A172 (cell line): ENCODE results near the gene SPATA18. TPM values are rescaled to one million over a fixed set of nuclear protein-coding genes. Genes with fewer than 3 reads are reported as not detected.
A peak's percentile ranks its signal among the peaks of the same experiment; 100 is the strongest.
"Not testable (repeated sequence)": the region's sequence is repeated elsewhere in the genome, so short reads cannot be mapped to it uniquely, and the experiment has no call there.

Source experiments
- DNase-seq: peaks from one replicate; pipeline ENCODE4 v3.0.0-alpha.2; 2015; ENCODE audit warnings: low spot score
- total RNA-seq: library from RNA; depleted of rRNA; stranded (reverse); fragments of >200 nt; shearing (Covaris generic); gene quantifications from 2 replicates; pipeline ENCODE4 v1.2.3, GENCODE V29; 2014

SPATA18 gene
- total RNA-seq, 1 experiment from 2014 or later, result not detected

DNA sequence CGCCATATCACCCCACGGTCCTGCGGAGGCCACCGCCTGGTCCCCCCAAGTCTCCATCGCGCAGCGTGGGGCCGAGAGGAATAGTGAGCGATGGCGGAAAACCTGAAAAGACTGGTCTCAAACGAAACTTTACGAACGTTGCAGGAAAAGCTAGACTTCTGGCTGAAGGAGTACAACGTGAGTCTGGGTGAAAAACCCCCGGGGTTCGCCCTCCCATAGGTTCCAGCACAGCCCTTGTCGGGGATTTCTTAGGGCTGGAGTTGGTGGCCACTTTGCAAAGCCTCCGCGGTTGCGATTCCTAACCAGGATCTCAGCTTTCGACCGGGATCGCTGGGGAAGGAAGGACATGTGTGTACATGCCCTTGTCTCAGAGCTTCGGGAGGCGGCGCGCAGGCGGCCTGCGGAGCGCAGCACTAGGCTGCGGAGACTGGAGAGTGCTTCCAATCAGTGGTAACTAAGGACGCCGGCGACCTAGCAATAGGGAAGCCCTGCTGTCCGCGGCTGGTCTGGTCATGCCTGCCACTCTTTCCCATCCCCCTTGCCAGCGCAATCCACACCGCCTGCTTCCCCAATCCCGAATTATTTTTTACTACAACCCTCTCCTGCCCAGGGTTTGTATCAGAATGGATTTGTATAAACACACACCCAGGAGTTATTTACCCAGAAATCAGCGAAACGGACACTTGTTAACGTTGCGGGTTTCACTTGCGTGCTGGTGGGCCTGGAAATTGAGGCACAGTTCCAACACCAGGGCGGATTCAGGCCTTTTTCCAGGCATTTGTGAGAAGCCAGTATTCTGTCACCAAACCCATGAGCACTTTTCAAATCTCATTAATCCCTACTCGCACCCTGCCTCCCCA is 741 bp downstream of the SPATA18 start:
- DNase-seq, result no peak

DNA sequence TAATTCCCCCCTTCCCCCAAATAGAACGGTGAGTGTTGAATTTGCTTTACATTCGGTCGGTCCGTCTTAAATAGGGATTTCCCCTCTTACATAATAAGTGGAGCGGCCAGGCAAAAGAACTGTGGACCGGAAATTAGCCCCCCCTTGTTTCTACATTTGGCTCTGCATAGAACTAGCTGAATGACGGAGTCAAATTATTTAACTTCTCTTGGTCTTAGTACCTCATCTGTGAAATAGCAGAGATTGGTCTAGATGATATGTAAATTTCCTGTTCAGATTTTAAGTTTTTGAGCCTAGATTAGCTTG is 1.3 kb downstream of the SPATA18 start:
- no peak for DNase-seq

DNA sequence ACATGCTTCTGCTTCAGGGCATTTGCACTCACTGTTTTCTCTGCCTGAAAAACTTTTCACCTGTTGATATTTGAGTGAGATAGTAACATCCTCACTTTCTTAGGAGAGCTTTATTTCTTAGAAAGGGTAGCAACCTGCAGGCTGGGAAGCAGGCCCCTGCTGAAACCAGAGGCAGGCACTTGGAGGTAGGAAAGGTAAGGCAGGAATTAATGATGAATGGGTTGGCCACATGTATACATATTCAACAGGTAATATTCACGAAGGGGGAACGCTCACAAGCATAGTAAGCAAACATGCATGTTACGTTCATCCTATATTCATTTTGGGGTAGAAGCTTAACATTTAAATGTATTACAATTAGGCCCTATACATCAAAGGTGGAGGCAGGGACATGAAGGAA is 3.1 kb downstream of the SPATA18 start:
- DNase-seq, result no peak

DNA sequence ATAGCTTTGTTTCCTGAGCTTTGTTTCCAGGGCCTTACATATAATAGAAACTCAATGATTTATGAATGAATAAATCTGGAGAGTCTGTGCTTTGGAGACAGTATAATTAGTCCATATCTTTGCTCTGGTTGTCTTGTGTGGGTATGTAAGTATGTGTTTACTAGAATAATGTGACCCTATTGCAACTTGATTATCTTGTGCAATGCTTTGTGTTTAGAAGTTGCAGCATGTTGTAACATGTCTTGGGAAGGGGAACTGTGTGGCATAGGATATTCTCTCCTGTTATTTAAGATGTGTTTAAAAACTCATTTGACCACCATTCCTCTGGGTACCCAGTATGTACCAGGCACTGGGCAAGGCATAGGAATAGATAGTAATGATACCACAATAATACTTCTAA is 6.1 kb downstream of the SPATA18 start:
- DNase-seq, result no peak

DNA sequence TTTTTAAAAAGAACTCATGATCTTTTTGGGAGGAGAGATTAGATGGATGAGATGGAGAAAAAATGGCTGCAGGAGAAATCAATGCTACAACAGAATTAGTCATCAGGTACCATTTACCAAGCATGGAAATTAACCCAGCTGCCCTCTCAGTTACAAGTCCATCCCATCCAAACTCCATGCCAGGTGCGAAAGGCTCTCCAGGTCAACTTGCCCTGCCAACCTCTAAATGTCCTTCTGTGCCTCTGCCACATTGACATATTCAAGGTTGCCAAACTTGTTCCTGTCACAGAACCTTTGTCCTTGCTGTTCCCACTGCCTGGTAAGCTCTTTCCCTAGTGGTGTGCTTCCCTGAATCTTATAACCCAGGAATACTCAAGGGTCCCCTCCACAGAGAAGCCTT is 7.2 kb downstream of the SPATA18 start:
- DNase-seq, result no peak

DNA sequence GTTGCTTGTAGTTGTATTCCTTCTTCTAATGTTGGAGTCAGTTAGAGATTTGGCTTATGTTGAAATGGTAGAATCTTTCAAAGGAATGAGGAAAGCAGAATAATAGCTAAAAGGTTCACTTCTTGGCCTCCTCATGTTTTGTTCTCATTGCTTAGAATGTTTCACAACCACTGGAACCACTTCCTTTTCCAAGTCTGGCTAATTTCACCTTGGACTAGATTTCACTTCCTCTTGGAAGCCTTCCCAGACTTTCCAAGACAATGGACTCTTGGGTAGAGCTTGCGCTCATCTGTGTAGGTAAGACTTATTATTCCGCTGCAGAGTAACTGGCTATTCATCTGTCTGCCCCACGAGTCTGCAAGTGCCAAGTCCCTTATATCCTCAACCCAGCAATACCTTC is 8.3 kb downstream of the SPATA18 start:
- peak; percentile 16 for DNase-seq

DNA sequence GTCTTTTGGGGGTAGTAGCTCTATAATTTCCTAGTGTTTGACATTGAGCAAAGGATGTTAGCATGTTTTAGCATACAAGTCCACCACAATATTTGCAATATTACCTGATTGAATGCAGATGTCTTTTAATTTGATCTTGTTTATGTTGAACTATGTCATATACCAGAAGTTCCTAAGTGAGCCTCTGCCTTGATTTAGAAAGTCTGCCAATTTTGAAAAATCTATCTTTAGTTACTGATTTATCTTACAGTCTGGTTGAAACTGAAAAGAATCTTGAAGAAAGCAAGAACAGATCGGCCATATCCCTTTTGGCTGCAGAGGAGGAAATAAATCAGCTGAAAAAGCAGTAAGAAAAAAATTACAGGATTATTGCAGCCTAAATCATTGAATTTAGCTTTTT is 18.5 kb downstream of the SPATA18 start:
- no peak for DNase-seq

DNA sequence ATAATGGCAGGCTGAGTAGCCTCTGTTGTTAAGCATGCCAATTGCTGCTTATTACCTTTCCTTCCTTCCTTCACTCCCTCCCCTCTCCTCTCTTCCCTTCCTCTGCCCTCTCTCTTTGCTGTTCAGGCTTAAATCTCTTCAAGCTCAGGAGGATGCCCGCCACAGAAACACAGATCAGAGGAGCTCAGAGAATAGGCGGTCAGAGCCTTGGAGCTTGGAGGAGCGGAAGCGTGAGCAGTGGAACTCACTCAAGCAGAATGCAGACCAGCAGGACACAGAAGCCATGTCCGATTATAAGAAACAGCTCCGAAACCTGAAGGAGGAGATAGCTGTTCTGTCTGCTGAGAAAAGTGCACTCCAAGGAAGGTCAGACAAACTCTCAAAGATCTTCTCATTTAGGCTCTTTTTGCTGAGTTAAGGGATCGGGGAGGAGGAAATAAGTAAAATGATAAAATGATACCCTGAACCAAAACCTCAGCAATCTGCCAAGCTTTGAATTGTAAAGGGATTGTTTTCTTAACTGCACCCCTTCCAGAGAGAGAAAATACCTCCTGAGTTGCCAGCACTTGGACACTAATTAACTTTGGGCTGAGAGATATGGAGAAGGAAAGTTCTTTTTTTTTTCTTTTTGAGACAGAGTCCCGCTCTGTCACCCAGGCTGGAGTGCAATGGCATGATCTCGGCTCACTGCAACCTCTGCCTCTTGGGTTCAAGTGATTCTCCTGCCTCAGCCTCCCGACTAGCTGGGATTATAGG is 20.9 kb downstream of the SPATA18 start:
- no peak for DNase-seq

DNA sequence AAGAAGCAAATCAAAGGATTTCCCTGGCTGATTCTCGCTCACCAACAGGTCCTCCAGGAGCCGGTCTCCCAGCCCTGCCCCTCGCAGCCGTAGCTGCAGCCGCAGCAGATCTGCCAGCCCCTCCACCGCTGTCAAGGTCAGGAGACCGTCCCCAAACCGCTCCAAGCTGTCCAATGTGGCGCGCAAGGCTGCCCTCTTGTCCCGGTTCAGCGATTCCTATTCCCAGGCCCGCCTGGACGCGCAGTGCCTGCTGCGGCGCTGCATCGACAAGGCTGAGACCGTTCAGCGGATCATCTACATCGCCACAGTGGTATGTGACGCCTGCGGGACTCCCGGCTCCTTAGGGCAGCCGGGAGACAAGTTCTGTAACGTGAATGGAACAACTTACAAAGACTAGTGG is 25.6 kb downstream of the SPATA18 start:
- no peak for DNase-seq

DNA sequence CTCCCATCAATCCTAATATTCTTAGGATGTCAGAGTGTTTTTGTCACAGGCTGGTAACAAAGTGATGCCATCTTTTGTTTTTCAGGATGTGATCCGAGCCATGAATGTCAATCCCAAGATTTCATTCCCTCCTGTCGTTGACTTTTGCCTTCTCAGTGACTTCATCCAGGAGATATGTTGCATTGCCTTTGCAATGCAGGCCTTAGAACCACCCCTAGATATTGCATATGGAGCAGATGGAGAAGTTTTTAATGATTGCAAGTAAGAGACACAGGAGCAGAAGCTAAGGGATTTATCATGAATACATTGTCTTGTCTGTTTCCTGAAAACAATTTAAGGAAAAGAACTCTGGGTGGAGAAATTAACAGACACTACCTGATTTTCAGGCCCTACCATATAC is 28.6 kb downstream of the SPATA18 start:
- no peak for DNase-seq

DNA sequence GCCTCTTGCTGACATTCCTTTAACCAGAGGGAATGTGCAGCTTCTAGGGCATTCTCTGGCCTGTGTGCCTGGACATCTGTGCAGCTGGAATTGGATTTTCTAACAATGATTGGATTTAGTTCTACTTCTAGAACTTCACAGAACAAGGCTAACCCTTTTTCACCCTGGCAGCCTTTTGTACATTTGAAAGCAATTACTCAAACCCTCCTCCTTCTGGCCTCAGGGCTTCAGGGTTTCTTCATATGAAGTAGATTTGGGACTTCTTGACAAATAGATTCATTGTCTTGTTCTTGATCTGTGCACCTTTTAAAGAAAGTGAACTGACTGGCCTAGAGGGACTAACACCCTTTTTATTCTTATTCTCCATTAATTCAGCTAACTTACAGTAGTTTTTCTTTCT is 30.1 kb downstream of the SPATA18 start:
- no peak for DNase-seq

DNA sequence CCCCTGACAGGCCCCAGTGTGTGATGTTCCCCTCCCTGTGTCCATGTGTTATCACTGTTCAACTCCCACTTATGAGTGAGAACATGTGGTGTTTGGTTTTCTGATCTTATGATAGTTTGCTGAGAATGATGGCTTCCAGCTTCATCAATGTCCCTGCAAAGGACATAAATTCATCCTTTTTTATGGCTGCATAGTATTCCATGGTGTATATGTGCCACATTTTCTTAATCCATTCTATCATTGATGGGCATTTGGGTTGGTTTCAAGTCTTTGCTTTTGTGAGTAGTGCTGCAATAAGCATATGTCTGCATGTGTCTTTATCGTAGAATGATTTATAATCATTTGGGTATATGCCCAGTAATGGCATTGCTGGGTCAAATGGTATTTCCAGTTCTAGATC is 35.3 kb downstream of the SPATA18 start:
- not testable (repeated sequence) for DNase-seq

DNA sequence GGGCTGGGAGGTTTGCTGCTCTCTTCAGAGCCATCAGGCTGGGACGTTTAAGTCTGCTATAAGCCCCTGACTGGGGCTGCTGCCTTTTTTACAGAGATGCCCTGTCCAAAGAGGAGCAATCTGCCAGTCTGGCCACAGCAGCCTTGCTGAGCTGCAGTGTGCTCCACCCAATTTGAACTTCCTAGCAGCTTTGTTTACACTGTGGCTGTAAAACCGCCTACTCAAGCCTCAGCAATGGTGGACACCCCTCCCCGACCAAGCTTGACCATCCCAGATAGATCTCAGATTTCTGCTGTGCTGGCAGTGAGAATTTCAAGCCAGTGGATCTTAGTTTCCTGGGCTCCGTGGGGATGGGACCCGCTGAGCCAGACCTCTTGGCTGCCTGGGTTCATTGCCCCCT is 40.7 kb downstream of the SPATA18 start:
- no peak for DNase-seq

DNA sequence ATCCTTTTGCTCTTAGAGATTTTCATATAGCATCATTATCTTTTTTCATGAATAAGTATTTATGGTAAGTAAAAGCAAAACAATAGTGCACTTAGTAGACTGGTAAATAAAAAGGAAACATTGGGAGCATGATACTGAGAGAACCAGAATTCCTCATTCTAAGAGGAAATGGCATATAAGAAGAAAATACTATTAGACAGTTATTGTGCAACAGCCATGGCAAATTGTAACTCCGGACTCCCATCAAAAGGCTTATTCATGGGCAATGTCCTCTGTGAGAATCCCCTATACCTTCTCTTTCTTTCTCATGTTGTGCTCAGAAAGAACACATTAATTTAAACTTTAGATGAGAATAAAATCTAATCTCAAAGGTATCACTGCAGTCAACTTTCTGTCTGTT is 42.4 kb downstream of the SPATA18 start:
- DNase-seq, result no peak

DNA sequence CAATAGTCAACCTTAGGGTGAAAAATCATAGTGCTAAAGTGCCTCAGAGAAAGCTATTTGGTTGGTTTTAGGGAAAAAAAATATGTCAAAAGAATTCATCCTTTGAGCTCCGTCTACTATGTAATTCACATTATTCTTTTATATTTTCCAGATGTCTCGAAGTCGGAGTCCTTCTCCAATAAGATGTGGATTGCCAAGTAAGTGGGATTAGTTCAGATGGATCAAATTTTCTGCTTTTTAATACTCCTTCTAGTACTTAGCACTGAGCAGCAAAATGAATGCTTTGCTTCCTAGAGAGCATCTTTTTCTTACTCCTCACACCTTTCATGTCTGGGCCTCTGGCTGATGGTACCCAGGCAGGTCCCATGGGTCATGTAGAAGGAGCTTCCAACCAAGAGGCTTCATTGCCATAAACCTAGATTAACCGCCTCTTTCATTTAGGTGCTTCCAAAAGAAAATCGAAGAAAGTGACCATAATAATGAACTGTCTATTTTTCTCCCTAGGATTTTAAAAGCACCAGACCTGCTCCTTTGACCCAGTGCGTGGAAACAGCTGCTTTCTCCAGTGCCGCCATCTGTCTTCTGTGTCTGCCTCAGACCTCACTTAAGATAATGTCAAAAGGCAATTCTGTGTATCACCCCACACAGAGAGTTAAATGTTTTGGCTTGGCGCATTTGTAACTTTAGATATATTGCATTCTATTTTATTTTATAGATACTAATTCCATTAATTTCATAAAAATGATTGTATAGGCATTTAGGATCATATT is 43.5 kb downstream of the SPATA18 start:
- DNase-seq, result no peak

DNA sequence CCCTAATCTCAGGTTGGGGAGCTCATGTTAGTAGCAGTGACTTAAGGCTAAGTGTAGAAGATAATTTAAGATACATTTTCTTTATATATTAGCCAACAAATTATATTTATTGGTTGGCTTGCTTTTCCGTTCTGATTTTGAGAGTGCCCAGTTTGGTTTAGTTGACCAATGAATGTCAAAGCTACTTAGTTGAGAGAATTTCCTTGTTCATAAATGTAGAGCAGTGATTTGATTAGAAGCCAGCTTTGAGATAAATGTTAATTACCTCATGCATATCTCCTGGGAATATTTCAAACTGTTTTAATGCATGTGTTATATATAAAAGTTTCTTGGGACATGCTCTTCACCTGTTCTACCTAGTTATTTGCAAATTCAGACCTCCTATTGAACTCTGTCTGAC is 44.3 kb downstream of the SPATA18 start:
- DNase-seq, result no peak

DNA sequence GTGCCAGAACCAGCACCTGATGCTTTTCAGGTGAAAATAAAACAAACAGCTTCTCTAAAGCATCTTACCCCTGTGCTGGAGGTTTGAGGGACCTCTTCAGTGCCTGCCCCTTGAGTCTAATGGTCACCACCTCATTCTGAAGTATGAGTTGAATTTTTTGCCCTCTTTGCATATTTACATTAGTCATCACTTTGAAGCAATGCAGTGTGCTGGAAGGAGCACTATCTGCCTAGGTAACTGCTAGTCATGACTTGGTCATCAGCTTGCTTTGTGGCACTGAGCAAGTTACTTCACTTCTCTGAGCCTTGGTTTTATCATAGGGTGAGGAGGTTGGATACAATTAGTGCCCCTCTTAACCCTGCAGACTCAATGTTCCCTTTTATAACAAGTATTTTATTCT is 44.9 kb downstream of the SPATA18 start:
- no peak for DNase-seq

DNA sequence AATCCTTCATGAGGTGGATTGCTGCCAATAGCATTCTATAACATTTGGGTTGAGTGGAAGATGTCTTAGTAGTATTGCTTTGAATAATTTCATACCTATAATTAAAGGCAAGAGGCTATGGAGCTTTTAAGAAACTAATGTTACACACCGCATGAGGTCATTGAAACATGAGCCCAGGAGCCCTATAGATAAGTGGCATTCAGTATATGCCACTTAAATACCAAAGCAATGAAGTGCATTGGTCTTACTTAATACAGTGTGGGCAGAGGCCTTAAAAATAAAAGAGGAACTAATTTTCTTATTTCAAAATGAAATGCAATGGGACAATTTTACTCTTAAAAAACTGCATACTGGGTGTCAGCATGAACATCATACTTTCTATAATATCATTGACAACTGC is 47.5 kb downstream of the SPATA18 start:
- DNase-seq, result no peak

DNA sequence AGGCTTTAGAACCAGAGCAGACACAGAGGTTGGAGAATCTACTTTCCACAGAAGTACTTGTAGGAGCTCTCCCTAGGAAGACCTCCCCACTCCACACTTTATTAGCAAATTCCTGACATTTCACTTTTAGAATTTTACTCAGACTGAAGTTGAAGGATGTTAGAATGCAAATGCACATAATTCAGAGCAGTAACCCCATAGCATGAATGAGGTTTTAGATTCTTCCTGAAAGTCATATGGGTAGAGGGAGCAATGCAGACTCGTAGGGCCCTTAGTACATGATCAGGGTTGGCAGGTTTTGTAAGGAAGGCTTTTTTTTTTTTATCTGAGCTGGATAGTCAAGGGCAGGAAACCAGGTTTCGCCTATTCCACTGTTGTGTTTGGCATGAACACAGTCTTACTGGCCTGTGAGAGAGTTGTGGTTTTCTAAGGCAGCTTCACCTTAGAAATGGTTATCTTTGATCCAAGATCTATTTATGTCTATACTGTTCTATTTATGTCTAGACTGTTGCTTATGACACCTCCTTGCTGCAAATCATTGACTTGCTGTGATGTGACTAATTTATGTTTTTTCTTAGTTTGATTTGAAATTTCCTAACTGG is 48.9 kb downstream of the SPATA18 start:
- DNase-seq, result peak; percentile 27

DNA sequence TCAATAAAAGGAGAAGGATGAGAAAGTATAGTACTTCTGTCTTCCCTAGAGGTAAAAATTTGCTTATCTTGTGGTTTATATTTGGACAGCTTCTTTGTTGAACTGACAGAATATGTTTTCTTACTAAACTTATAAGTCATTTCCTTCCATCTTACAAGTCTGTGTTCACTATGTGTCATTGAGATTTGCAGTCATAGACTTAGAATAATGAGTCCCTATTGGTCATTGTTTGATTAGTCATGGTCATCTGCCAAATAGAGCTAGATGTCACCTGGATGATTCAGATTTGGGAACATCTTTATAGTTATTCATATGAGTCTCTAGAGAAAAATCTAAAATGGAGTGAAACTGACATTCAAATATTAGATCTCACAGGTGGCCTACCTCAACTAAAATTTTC is 51.5 kb downstream of the SPATA18 start:
- DNase-seq, result peak; percentile 70

DNA sequence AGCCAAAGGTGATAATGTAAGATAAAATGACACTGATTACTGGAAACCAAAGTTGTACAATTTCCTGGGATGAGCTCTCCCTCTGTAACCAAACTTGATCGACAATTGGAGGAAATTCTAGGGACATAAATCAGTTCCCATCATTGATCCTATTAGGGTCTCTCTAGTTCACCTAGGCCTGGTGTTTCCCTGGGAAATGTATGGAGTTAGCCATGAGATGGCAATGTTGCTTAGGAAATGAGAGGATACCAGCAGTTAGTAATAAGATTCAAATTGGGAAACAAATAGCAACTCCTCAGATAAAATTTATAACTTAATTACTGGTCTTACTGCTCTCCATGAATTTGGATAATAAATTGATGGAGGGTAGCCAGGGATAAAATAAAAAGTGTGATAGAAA is 52.2 kb downstream of the SPATA18 start:
- DNase-seq, result peak; percentile 16

DNA sequence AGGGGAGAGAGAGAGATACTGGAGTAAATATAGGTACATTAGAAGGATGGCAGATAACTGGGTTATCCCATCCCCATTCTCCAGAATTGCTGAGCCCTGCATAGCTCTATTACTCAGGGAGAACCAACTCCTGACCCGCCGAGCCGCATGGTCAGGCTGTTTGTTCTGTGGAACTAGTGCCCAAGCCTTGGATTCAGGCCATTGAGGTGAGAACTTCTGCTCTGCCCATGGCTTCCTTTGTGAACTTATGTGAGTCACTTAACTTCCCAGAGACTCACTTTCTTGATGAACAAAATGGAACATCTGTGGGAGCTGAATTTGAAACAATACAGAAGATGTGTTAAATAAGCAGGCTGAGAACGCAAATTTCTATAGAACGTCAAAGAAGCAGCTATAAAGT is 54.2 kb downstream of the SPATA18 start:
- no peak for DNase-seq
